OCI-LY7 (cell line): ENCODE measurements around the gene ARMC9. TPM values are rescaled to one million over a fixed set of nuclear protein-coding genes. Genes with fewer than 3 reads are reported as not detected.

Source experiments
- BruUV-seq: library from RNA; stranded (reverse); fragments of 400-500 nt; replicated peaks from 2 replicates; lab custom pipeline; 2021; lab: Mats Ljungman, UMichigan
- CTCF ChIA-PET: fragments of 300-600 bp; sonication (Branson Sonifier 250); formaldehyde crosslinking; loops from one replicate; lab custom pipeline; 2022; ENCODE audit warnings: antibody characterized with exemption; ENCODE audit not compliant: unreplicated experiment; lab: Charles Lee
- POLR2A ChIA-PET: fragments of 300-600 bp; sonication (Branson Sonifier 250); formaldehyde crosslinking; loops from one replicate; lab custom pipeline; 2022; ENCODE audit warnings: antibody characterized with exemption; lab: Charles Lee
- DNase-seq: peaks from one replicate; pipeline ENCODE4 v3.0.0-alpha.2; 2015; ENCODE audit warnings: low spot score
- H2AFZ ChIP-seq: fragments of 200-600 bp; sonication (generic), shearing (Covaris generic); 2 replicates; pipeline ENCODE4 v1.6.1; 2014; ENCODE audit warnings: mild to moderate bottlenecking, antibody characterized with exemption, low read length, moderate library complexity
- H3K27ac ChIP-seq: fragments of 200-600 bp; sonication (generic); 2 replicates; pipeline ENCODE4 v1.5.1; 2014; ENCODE audit warnings: mixed run types, low read depth, mild to moderate bottlenecking, moderate library complexity, low read length, inconsistent platforms; ENCODE audit not compliant: poor library complexity, severe bottlenecking
- H3K36me3 ChIP-seq: fragments of 200-600 bp; sonication (generic); 2 replicates; pipeline ENCODE4 v1.6.1; 2014; ENCODE audit warnings: mild to moderate bottlenecking, antibody characterized with exemption, low read length, moderate library complexity, mixed read lengths; ENCODE audit not compliant: insufficient read depth
- H3K4me1 ChIP-seq: fragments of 200-600 bp; sonication (generic); 2 replicates; pipeline ENCODE4 v1.5.1; 2014; ENCODE audit warnings: mild to moderate bottlenecking, low read length; ENCODE audit not compliant: insufficient read depth, poor library complexity, severe bottlenecking
- H3K4me2 ChIP-seq: fragments of 200-600 bp; sonication (generic); 2 replicates; pipeline ENCODE4 v1.6.1; 2014; ENCODE audit warnings: mild to moderate bottlenecking, low read length
- H3K4me3 ChIP-seq: fragments of 200-600 bp; sonication (generic); 2 replicates; pipeline ENCODE4 v1.5.1; 2014; ENCODE audit warnings: mild to moderate bottlenecking, low read depth, low read length; ENCODE audit not compliant: poor library complexity, severe bottlenecking
- H3K79me2 ChIP-seq: fragments of 200-600 bp; sonication (generic); 2 replicates; pipeline ENCODE4 v1.6.1; 2016; ENCODE audit warnings: low read depth, mild to moderate bottlenecking, low read length, moderate library complexity, mixed read lengths; ENCODE audit not compliant: insufficient read depth
- H3K9me2 ChIP-seq: fragments of 200-600 bp; sonication (generic); 2 replicates; pipeline ENCODE4 v1.6.1; 2016; ENCODE audit warnings: mild to moderate bottlenecking, low read length, mixed read lengths; ENCODE audit not compliant: insufficient read depth
- H3K9me3 ChIP-seq: fragments of 200-600 bp; sonication (generic); 2 replicates; pipeline ENCODE4 v1.6.1; 2014; ENCODE audit warnings: mild to moderate bottlenecking, mixed run types, low read length, mixed read lengths
- H4K20me1 ChIP-seq: fragments of 200-600 bp; sonication (generic); 2 replicates; pipeline ENCODE4 v1.6.1; 2014; ENCODE audit warnings: mild to moderate bottlenecking, antibody characterized with exemption, low read length, moderate library complexity, mixed read lengths; ENCODE audit not compliant: insufficient read depth
- CTCF ChIP-seq: fragments of 200-600 bp; sonication (generic); conservative IDR thresholded peaks from 2 replicates; pipeline ENCODE4 v1.5.1; 2014; ENCODE audit warnings: mild to moderate bottlenecking, antibody characterized with exemption, low read length, moderate library complexity, mixed read lengths
- EZH2phosphoT487 ChIP-seq: fragments of 200-600 bp; sonication (generic); IDR thresholded peaks from 2 replicates; pipeline ENCODE4 v1.6.1; 2018; ENCODE audit warnings: low read depth, borderline replicate concordance, mild to moderate bottlenecking, mixed run types, antibody characterized with exemption, low read length, moderate library complexity, mixed read lengths
- intact Hi-C: fragments of 100-400 bp; cut with micrococcal nuclease; formaldehyde crosslinking; loops from one replicate; pipeline ENCODE4 v1.10.0; 2022; ENCODE audit not compliant: unreplicated experiment
- total RNA-seq, 2 experiments: library from RNA; depleted of rRNA in 1 of 2; stranded (reverse); fragments of >200 nt in 1 of 2; shearing (Covaris generic) in 1 of 2; gene quantifications; 2 replicates each; pipeline ENCODE4 v1.2.3, GENCODE V29; 2014 to 2022

The ARMC9 gene
- total RNA-seq, 2 experiments from 2014 or later = 6.6 to 12.2 TPM

- no peaks in the 10 kb centered on the region for H3K79me2 ChIP-seq
- CTCF ChIA-PET = no interaction called here
- intact Hi-C loops = no loop called here
These were observed 58.1 kb downstream of the ARMC9 start for GRCh38 chr2:231256494-231256893.

DNA sequence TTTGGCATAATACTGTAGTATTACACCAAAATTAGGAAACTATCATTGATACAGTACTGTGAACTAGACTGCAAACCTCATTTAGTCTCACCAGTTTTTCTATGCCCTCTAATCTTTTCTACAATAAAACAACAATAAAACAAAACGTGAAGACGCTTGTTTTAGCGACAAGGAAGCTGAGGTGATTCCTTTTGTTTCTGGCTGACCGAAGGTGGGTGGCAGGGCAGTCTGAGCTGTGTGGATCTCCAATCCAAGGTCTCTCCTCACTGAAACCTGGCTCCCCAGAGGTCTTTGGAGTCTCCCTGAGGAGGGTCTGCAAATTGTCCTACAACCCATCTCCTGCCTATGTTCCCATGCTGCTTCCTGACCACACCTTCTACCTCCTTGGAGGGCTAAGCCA, 59.3 kb downstream of the ARMC9 start:
- no peak overlapping the region for H3K4me3 ChIP-seq
- CTCF ChIA-PET = no interaction called here
- TF ChIP-seq CTCF = no peak
- TF ChIP-seq EZH2phosphoT487 = no peak
- H3K4me2 ChIP-seq = no peak overlapping the region
- intact Hi-C loops = no loop called here
- H3K36me3 ChIP-seq = no peaks in the 10 kb centered on the region
- no peak for DNase-seq
- H3K27ac ChIP-seq = no peak overlapping the region
- H4K20me1 ChIP-seq = no peaks in the 10 kb centered on the region
- POLR2A ChIA-PET = interaction anchor here (0.5 kb wide), 1 partner anchor 95 kb away, joined by 3 read pairs; no protein-coding TSS in a partner anchor
- no peaks in the 10 kb centered on the region for H3K79me2 ChIP-seq
- no TSS peak for BruUV-seq
- no peak overlapping the region for H2AFZ ChIP-seq
- no peaks in the 10 kb centered on the region for H3K4me1 ChIP-seq
- no peaks in the 10 kb centered on the region for H3K9me3 ChIP-seq
- H3K9me2 ChIP-seq = no peaks in the 10 kb centered on the region

More at GRCh38 chr2:231256494-231256893, 58.1 kb downstream of the ARMC9 start:
- H2AFZ ChIP-seq = no peak overlapping the region
- H3K27ac ChIP-seq = no peak overlapping the region
- no peaks in the 10 kb centered on the region for H3K9me2 ChIP-seq
- no peaks in the 10 kb centered on the region for H3K36me3 ChIP-seq
- H3K4me1 ChIP-seq = no peaks in the 10 kb centered on the region
- H3K4me2 ChIP-seq = no peak overlapping the region
- BruUV-seq = no TSS peak
- DNase-seq = no peak
- POLR2A ChIA-PET = no interaction called here
- no peaks in the 10 kb centered on the region for H4K20me1 ChIP-seq
- TF ChIP-seq EZH2phosphoT487 (no peak), CTCF (no peak)
- no peak overlapping the region for H3K4me3 ChIP-seq
- H3K9me3 ChIP-seq = no peaks in the 10 kb centered on the region

GRCh38 chr2:231258701-231259100, 60.3 kb downstream of the ARMC9 start:
- H2AFZ ChIP-seq = no peak overlapping the region
- intact Hi-C loops = no loop called here
- CTCF ChIA-PET = no interaction called here
- no peaks in the 10 kb centered on the region for H4K20me1 ChIP-seq
- H3K79me2 ChIP-seq = no peaks in the 10 kb centered on the region
- POLR2A ChIA-PET = no interaction called here
- no peaks in the 10 kb centered on the region for H3K4me1 ChIP-seq
- no peak for DNase-seq
- no peak overlapping the region for H3K4me3 ChIP-seq
- no peaks in the 10 kb centered on the region for H3K9me3 ChIP-seq
- no peak overlapping the region for H3K4me2 ChIP-seq
- TF ChIP-seq CTCF = no peak
- no peak for TF ChIP-seq EZH2phosphoT487
- no peaks in the 10 kb centered on the region for H3K9me2 ChIP-seq
- H3K36me3 ChIP-seq = no peaks in the 10 kb centered on the region
- no peak overlapping the region for H3K27ac ChIP-seq
- BruUV-seq = no TSS peak
